NCI-H2196 (cell line): ENCODE data around the gene TEKT5.
"Not testable (repeated sequence)": the region's sequence is repeated elsewhere in the genome, so short reads cannot be mapped to it uniquely, and the experiment has no call there.

Experiments used
- DNase-seq: peaks from one replicate; lab custom pipeline; 2025; ENCODE audit not compliant: unreplicated experiment; lab: John Stamatoyannopoulos, UW

Gene TEKT5

GRCh38 chr16:10685709-10686108, 9.0 kb downstream of the TEKT5 start:
- no peak for DNase-seq

GRCh38 chr16:10684511-10685151, 10.1 kb downstream of the TEKT5 start:
- DNase-seq: no peak

GRCh38 chr16:10683170-10683569, 11.6 kb downstream of the TEKT5 start:
- no peak for DNase-seq

DNA sequence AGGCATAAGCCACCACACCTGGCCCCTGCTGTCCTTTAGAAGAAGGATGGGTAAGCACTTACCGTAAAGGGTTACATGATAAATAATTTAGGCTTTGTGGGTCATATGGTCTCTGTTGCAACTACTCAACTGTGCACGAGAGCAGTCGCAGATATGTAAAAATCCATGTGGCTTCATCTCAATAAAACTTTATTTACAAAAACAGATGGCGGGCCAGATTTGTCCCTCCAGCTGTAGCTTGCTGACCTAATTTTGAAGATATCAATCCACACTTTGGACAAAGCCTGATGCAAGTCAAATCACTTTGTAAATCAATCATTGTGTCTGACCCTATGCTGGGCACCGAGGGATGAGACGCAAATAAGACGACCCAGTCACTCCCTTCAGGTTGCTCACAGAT, 12.1 kb downstream of the TEKT5 start:
- DNase-seq: no peak

DNA sequence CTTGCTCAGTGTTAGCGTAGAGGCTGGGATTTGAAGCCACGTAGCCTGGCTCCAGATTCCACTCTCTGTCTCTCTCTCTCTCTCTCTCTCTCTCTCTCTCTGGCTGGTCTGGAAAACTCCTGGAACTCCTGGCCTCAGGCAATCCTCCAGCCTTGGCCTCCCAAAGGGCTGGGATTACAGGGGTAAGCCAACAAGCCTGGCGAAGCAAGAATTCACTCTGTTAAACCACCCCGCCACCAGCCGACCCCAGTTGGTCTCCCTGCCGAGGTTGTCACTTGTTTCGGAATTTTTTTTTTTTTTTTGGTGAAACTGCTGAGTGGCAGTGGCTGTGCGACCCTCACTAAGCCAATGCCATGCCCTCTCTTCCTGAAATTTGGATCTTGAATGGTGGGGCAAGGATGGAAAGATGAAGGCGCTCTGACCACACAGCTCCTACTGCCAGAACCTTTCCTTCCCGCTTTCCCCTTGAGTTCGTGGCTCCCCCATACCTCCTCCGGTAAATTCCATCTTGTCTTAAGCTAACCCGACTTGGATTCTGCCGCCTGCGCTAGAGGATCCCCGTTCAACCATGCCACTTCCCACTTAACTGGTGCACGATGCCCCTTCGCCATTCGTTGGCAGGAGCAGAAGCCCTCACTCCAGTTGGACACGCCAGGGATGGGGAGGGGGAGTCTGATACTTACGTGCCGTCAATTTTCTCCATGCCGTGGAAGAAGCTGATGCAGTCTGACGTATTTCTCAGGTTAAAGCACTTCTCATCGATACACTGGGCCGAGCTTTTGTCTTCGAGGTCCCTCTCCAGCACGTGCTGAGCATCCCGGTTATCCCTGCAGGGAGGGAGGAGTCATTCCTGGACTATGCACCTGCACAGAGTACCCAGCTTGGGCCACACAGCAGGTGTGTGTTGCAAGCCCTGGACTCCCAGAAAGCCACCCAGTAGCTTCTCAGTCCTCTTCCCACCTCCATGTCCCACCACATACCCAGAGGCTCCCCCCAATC, 13.1 kb downstream of the TEKT5 start:
- no peak for DNase-seq

DNA sequence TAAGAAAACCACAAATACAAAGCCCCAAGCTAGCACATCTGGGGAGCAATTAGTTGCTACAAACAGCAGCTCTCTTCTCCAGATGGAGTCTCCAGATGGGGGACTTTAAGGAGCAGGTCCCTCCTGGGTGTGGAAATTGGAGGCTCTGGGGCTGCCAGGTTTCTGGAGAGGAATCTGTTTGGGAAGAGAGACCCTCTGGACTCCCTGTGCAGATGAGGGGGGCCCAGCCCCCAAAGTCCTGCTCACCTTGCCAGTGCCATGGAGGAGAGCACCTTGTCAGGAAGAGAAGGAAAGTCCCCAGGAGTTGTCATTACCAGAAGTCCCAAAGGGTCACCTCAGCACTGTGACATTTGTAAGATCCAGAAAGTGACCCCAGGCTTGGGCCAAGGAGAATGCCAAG, 14.8 kb downstream of the TEKT5 start:
- DNase-seq: no peak

DNA sequence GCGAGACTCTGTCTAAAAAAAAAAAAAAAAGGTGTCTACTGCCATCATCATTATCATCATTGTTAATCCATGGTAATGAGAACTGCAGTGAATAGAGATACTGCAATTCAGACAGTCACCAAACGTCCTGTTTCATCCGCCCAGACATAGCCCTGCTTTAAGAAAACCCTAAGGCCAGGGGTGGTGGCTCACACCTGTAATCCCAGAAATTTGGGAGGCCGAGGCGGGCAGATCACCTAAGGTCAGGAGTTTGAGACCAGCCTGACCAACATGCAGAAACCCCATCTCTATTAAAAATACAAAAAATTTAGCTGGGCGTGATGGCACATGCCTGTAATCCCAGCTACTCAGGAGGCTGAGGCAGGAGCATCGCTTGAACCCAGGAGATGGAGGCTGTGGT, 15.3 kb downstream of the TEKT5 start:
- DNase-seq: not testable (repeated sequence)

GRCh38 chr16:10678655-10679054, 16.1 kb downstream of the TEKT5 start:
- no peak for DNase-seq

- no peak for DNase-seq
These were observed 18.4 kb downstream of the TEKT5 start for GRCh38 chr16:10676284-10676683.

GRCh38 chr16:10675861-10676260, 18.9 kb downstream of the TEKT5 start:
- DNase-seq: no peak

- DNase-seq: no peak
These were observed 19.5 kb downstream of the TEKT5 start for GRCh38 chr16:10675216-10675615.

GRCh38 chr16:10671729-10672128, 23.0 kb downstream of the TEKT5 start:
- no peak for DNase-seq

- no peak for DNase-seq
These were observed 24.9 kb downstream of the TEKT5 start for GRCh38 chr16:10669791-10670190.

- DNase-seq: peak; percentile 18
These were observed 26.2 kb downstream of the TEKT5 start for GRCh38 chr16:10668322-10669045.

DNA sequence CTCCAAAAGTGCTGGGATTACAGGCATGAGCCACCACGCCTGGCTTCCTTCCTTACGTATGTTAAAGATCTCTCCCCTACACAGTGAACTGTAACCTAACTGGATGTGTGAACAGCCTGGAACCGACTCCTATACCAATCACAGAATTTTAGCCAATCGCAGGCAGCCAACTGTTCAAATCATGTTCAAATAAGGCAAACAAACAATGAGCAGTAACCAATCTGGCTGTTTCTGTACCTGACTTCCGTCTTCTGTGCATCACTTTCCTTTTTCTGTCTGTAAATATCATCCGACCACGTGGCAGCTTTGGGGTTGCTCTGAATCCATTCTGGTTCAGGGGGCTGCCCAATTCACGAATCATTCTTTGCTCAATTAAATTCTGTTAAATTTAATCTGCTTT, 27.5 kb downstream of the TEKT5 start:
- no peak for DNase-seq

DNA sequence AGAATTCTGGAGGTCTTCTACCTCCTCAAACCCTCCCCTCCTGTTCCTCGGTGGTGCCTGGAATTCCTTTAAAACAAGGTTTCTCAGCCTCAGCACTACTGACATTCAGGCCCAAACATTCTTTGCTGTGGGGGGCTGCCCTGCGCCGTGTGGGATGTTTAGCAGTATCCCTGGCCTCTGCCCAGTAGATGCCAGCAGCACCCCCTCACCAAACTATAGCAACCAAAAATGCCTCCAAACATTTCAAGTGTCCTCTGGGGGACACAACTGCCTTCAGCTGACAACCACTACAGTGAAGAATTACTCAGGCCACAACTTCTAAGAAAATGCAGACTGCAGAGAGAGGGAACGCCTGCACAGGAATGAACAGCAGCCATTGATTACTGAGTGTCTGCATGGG, 28.4 kb downstream of the TEKT5 start:
- no peak for DNase-seq

GRCh38 chr16:10665166-10665565, 29.6 kb downstream of the TEKT5 start:
- DNase-seq: peak; percentile 9

DNA sequence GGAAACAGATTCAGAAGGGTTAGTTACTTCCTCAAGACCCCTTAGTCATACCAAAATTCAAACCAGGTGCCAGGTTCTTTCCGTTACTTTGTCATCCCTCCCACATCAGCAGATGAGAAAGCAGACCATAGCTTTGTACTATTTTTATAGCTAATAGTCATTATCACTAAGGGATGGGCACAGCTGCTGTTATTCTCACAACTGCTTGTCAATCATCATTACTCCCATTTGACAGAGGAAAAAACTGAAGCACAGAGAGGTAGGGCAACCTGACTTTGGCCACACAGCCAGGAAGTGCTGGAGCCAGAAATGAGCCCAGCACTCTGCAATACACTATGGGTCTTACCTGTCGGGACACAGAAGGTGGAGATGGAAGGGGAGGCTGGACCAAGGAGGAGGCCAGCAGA, 30.0 kb downstream of the TEKT5 start:
- no peak for DNase-seq

DNA sequence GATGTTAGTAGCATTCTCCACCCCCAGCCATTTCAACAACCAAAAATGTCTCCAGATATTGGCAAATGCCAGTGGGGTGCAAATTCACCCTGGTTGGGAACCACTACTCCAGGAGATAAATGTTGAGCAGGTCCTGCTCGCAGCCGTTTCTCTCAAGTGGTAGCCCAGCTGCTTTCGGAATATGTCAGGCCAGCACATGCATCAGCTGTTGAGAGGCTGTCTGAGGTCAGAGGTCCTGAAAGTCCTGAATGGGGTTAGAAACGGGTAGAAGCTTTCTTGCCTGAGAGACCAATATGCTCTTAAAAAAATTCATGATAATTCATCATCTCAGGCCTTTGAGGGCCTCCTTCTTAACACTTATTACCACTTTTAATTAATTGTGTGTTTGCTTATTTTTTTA, 31.0 kb downstream of the TEKT5 start:
- DNase-seq: no peak

DNA sequence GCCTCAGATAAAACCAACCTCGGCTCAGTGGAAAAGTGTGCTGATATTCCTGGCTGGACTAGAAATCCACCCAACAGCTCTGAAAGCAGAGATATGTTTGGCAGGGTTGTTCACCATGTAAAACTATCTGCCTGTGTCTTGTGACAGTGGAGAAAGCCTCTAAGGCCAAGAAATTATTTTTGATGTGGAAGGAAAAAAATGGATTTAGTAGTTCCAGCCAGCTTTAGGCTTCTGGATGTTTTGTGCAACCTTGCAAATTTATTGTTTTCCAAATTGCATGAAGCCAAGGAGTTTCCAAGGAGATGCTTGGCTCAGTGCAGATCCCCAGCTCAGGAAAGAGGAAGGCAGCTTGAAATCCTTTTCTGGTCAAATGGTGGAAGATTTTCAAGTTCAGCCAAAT, 31.6 kb downstream of the TEKT5 start:
- DNase-seq: no peak

DNA sequence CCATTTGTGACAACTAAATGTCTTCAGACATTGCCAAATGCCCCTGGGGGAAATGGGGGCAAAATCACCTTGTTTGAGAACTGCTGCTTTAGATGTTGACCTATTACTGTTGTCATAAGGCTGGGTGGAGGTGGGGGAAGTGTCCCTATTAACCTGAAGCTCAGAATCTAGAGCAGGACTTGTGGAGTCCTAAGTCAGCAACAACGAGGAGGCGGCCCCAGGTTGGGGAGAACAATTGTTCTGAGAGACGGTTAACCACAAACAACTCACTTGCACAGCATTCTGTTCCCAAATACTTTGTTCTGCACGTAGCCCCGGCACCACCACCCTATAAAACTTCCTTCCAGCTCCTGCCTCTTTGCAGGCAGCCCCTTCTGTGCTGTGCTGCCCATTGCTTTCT, 32.5 kb downstream of the TEKT5 start:
- no peak for DNase-seq

- no peak for DNase-seq
These were observed 33.0 kb downstream of the TEKT5 start for GRCh38 chr16:10661737-10662136.
